Neural cell (in vitro differentiated cells): ENCODE data around the gene RNF213. TPM values are rescaled to one million over a fixed set of nuclear protein-coding genes. Genes with fewer than 3 reads are reported as not detected.

Source experiments
- H2AFZ ChIP-seq: fragments of 200-600, 300-800 bp; sonication (generic), shearing (Covaris generic); 2 replicates; pipeline ENCODE4 v1.6.0; 2014; ENCODE audit warnings: low read depth, mild to moderate bottlenecking, antibody characterized with exemption, low read length, moderate library complexity
- H3F3A ChIP-seq: fragments of 200-600 bp; shearing (Covaris generic); 2 replicates; pipeline ENCODE4 v1.6.1; 2016; ENCODE audit warnings: mild to moderate bottlenecking, moderate library complexity, mixed read lengths, antibody characterized with exemption, low read length; ENCODE audit not compliant: insufficient read depth, poor library complexity, severe bottlenecking
- H3K27ac ChIP-seq: fragments of 200-600, 300-800 bp; sonication (generic), shearing (Covaris generic); 2 replicates; pipeline ENCODE4 v1.5.1; 2014; ENCODE audit warnings: mild to moderate bottlenecking, low read length, moderate library complexity
- H3K27me3 ChIP-seq: fragments of 300-800, 200-600 bp; sonication (generic), shearing (Covaris generic); 2 replicates; pipeline ENCODE4 v1.6.0; 2014; ENCODE audit warnings: mild to moderate bottlenecking, low read depth, low read length, moderate library complexity; ENCODE audit not compliant: insufficient read depth
- H3K36me3 ChIP-seq: fragments of 300-800, 200-600 bp; sonication (generic), shearing (Covaris generic); 2 replicates; pipeline ENCODE4 v1.5.1; 2014; ENCODE audit warnings: mild to moderate bottlenecking, antibody characterized with exemption, low read length, moderate library complexity; ENCODE audit not compliant: insufficient read depth
- H3K4me2 ChIP-seq: fragments of 300-800, 200-600 bp; sonication (generic), shearing (Covaris generic); 2 replicates; pipeline ENCODE4 v1.6.0; 2014; ENCODE audit warnings: mild to moderate bottlenecking, low read length
- H3K4me3 ChIP-seq: fragments of 300-800, 200-600 bp; sonication (generic), shearing (Covaris generic); 2 replicates; pipeline ENCODE4 v1.5.1; 2014; ENCODE audit warnings: mild to moderate bottlenecking, low read length, moderate library complexity
- H3K79me2 ChIP-seq: fragments of 200-600 bp; shearing (Covaris generic); replicated peaks from 2 replicates; pipeline ENCODE4 v1.6.0; 2014; ENCODE audit warnings: mild to moderate bottlenecking, low read length, moderate library complexity; ENCODE audit not compliant: insufficient read depth
- H3K9ac ChIP-seq: fragments of 300-800, 200-600 bp; sonication (generic), shearing (Covaris generic); 2 replicates; pipeline ENCODE4 v1.6.1; 2016; ENCODE audit warnings: mild to moderate bottlenecking, low read length, mixed read lengths
- H3K9me2 ChIP-seq: fragments of 200-600 bp; shearing (Covaris generic); 2 replicates; pipeline ENCODE4 v1.6.1; 2016; ENCODE audit warnings: mild to moderate bottlenecking, low read length, mixed read lengths; ENCODE audit not compliant: insufficient read depth
- H3K9me3 ChIP-seq: fragments of 200-600, 300-800 bp; sonication (generic), shearing (Covaris generic); 2 replicates; pipeline ENCODE4 v1.6.1; 2016; ENCODE audit warnings: mild to moderate bottlenecking, mixed run types, low read length, moderate library complexity, mixed read lengths
- H4K20me1 ChIP-seq: fragments of 200-600 bp; shearing (Covaris generic); 2 replicates; pipeline ENCODE4 v1.6.1; 2016; ENCODE audit warnings: mild to moderate bottlenecking, mixed run types; ENCODE audit not compliant: insufficient read depth
- CTCF ChIP-seq: fragments of 450-650 bp; IDR thresholded peaks from 2 replicates; pipeline ENCODE4 v1.5.1; 2014; ENCODE audit warnings: antibody characterized with exemption, mild to moderate bottlenecking, moderate library complexity; ENCODE audit not compliant: poor library complexity, severe bottlenecking
- EP300 ChIP-seq: fragments of 450-650 bp; conservative IDR thresholded peaks from 2 replicates; pipeline ENCODE4 v1.6.1; 2014; ENCODE audit warnings: antibody characterized with exemption, mild to moderate bottlenecking, moderate library complexity; ENCODE audit not compliant: poor library complexity, severe bottlenecking
- EZH2 ChIP-seq: fragments of 200-600, 300-800 bp; shearing (Covaris generic), sonication (generic); IDR thresholded peaks from 2 replicates; pipeline ENCODE4 v1.6.1; 2014; ENCODE audit warnings: antibody characterized with exemption, low read length, borderline replicate concordance, mild to moderate bottlenecking; ENCODE audit not compliant: insufficient read depth, poor library complexity, severe bottlenecking
- MXI1 ChIP-seq: fragments of 450-650 bp; conservative IDR thresholded peaks from 2 replicates; pipeline ENCODE4 v1.6.1; 2014; ENCODE audit warnings: antibody characterized with exemption, mild to moderate bottlenecking; ENCODE audit not compliant: poor library complexity, severe bottlenecking
- POLR2AphosphoS5 ChIP-seq: IDR thresholded peaks from 2 replicates; pipeline ENCODE4 v1.6.1; 2012
- RAD21 ChIP-seq: fragments of 450-650 bp; conservative IDR thresholded peaks from 2 replicates; pipeline ENCODE4 v1.6.1; 2014; ENCODE audit warnings: antibody characterized with exemption, mild to moderate bottlenecking, moderate library complexity
- REST ChIP-seq: IDR thresholded peaks from 2 replicates; pipeline ENCODE4 v1.6.1; 2012; ENCODE audit warnings: borderline replicate concordance
- SMC3 ChIP-seq: fragments of 450-650 bp; conservative IDR thresholded peaks from 2 replicates; pipeline ENCODE4 v1.6.1; 2014; ENCODE audit warnings: antibody characterized with exemption, mild to moderate bottlenecking, moderate library complexity; ENCODE audit not compliant: poor library complexity
- TAF1 ChIP-seq: IDR thresholded peaks from 2 replicates; pipeline ENCODE4 v1.6.1; 2012; ENCODE audit warnings: low read depth
- polyA plus RNA-seq: library from polyadenylated mRNA; depleted of rRNA; stranded (reverse); fragments of >200 nt; gene quantifications from 2 replicates; pipeline ENCODE4 v1.2.3, GENCODE V29; 2014

Gene RNF213
- polyA plus RNA-seq, 1 donor from 2014 or later: 1.5 TPM

- Histone ChIP-seq H2AFZ (no peak overlapping the region), H3K27me3 (no peaks in the 10 kb centered on the region), H3K36me3 (no peaks in the 10 kb centered on the region), H3K79me2 (no peaks in the 10 kb centered on the region), H3K9ac (no peak overlapping the region), H4K20me1 (no peaks in the 10 kb centered on the region), H3K4me3 (no peak overlapping the region), H3K9me3 (no peaks in the 10 kb centered on the region), H3K4me2 (no peak overlapping the region), H3F3A (no peaks in the 10 kb centered on the region), H3K27ac (no peak overlapping the region), H3K9me2 (no peaks in the 10 kb centered on the region)
- TF ChIP-seq POLR2AphosphoS5 (no peak), CTCF (no peak), SMC3 (no peak), EZH2 (no peak), EP300 (no peak), TAF1 (no peak), REST (no peak), MXI1 (no peak), RAD21 (no peak)
Measured at GRCh38 chr17:80277751-80278671, 17.4 kb downstream of the RNF213 start.

GRCh38 chr17:80279895-80280294 lies 19.2 kb downstream of the RNF213 start:
- Histone ChIP-seq H3F3A (no peaks in the 10 kb centered on the region), H3K36me3 (no peaks in the 10 kb centered on the region), H3K9me3 (no peaks in the 10 kb centered on the region), H3K9me2 (no peaks in the 10 kb centered on the region), H3K4me3 (no peak overlapping the region), H3K27me3 (no peaks in the 10 kb centered on the region), H3K9ac (no peak overlapping the region), H3K27ac (no peak overlapping the region), H3K4me2 (no peak overlapping the region), H4K20me1 (no peaks in the 10 kb centered on the region), H3K79me2 (no peaks in the 10 kb centered on the region), H2AFZ (no peak overlapping the region)
- TF ChIP-seq EP300 (no peak), RAD21 (no peak), CTCF (no peak), TAF1 (no peak), POLR2AphosphoS5 (no peak), SMC3 (no peak), REST (no peak), MXI1 (no peak), EZH2 (no peak)
